PC-3 (cell line): ENCODE measurements around the gene INTS6L. TPM values are rescaled to one million over a fixed set of nuclear protein-coding genes. Genes with fewer than 3 reads are reported as not detected.
A peak's percentile ranks its signal among the peaks of the same experiment; 100 is the strongest.

Source experiments
- ATAC-seq: fragments of 200-7000 bp; cut with Tn5 transposase; 2 replicates; pipeline ENCODE4 v1.9.1; 2020; ENCODE audit warnings: mild to moderate bottlenecking, moderate library complexity
- BruUV-seq: library from RNA; stranded (reverse); fragments of 400-500 nt; replicated peaks from 2 replicates; lab custom pipeline; 2021; lab: Mats Ljungman, UMichigan
- CTCF ChIA-PET: fragments of 300-600 bp; sonication (Branson Sonifier 250); formaldehyde crosslinking; loops from one replicate; lab custom pipeline; 2022; ENCODE audit warnings: antibody characterized with exemption; lab: Charles Lee
- POLR2A ChIA-PET: fragments of 300-600 bp; sonication (Branson Sonifier 250); formaldehyde crosslinking; loops from one replicate; lab custom pipeline; 2022; ENCODE audit warnings: antibody characterized with exemption; ENCODE audit not compliant: unreplicated experiment; lab: Charles Lee
- DNase-seq: peaks from one replicate; pipeline ENCODE4 v3.0.0-alpha.2; 2015
- H2AFZ ChIP-seq: fragments of 300-600 bp; sonication (generic); 2 replicates; pipeline ENCODE4 v1.6.0; 2016; ENCODE audit warnings: antibody characterized with exemption, low read length
- H3F3A ChIP-seq: fragments of 300-600 bp; sonication (generic); one replicate; pipeline ENCODE4 v1.6.0; 2017; ENCODE audit warnings: antibody characterized with exemption, low read length, control low read depth, mild to moderate bottlenecking; ENCODE audit not compliant: unreplicated experiment
- H3K27ac ChIP-seq: fragments of 300-600 bp; sonication (generic); 2 replicates; pipeline ENCODE4 v1.5.1; 2016; ENCODE audit warnings: mild to moderate bottlenecking, low read length
- H3K27me3 ChIP-seq: fragments of 300-600 bp; sonication (generic); 2 replicates; pipeline ENCODE4 v1.6.1; 2016; ENCODE audit warnings: low read length, mixed read lengths
- H3K36me3 ChIP-seq: fragments of 300-600 bp; sonication (generic); 2 replicates; pipeline ENCODE4 v1.6.1; 2016; ENCODE audit warnings: low read depth, mixed run types, low read length, mixed read lengths
- H3K4me1 ChIP-seq: fragments of 300-600 bp; sonication (generic); 2 replicates; pipeline ENCODE4 v1.5.1; 2016; ENCODE audit warnings: low read length; ENCODE audit not compliant: insufficient read depth
- H3K4me2 ChIP-seq: fragments of 300-600 bp; sonication (generic); 2 replicates; pipeline ENCODE4 v1.6.0; 2016; ENCODE audit warnings: low read length
- H3K4me3 ChIP-seq: fragments of 300-600 bp; sonication (generic); 2 replicates; pipeline ENCODE4 v1.5.1; 2016; ENCODE audit warnings: mild to moderate bottlenecking, low read length, mixed read lengths
- H3K79me2 ChIP-seq: fragments of 300-600 bp; sonication (generic); 2 replicates; pipeline ENCODE4 v1.6.1; 2017; ENCODE audit warnings: low read length, mixed read lengths
- H3K9ac ChIP-seq: fragments of 300-600 bp; sonication (generic); 2 replicates; pipeline ENCODE4 v1.6.0; 2016; ENCODE audit warnings: mild to moderate bottlenecking, low read length
- H3K9me2 ChIP-seq: fragments of 300-600 bp; sonication (generic); replicated peaks from 2 replicates; pipeline ENCODE4 v1.6.1; 2016; ENCODE audit warnings: mixed run types, low read length, mixed read lengths
- H3K9me3 ChIP-seq: fragments of 300-600 bp; sonication (generic); 2 replicates; pipeline ENCODE4 v1.6.1; 2016; ENCODE audit warnings: low read length, mixed read lengths
- H4K20me1 ChIP-seq: fragments of 300-600 bp; sonication (generic); 2 replicates; pipeline ENCODE4 v1.6.1; 2016; ENCODE audit warnings: low read length, mixed read lengths
- EZH2 ChIP-seq: fragments of 300-600 bp; sonication (generic); IDR thresholded peaks from one replicate; pipeline ENCODE4 v1.6.1; 2017; ENCODE audit warnings: antibody characterized with exemption, mild to moderate bottlenecking, low read length; ENCODE audit not compliant: unreplicated experiment
- EZH2phosphoT487 ChIP-seq: fragments of 300-600 bp; sonication (generic); IDR thresholded peaks from 2 replicates; pipeline ENCODE4 v1.6.1; 2018; ENCODE audit warnings: mild to moderate bottlenecking, antibody characterized with exemption, low read length, borderline replicate concordance
- intact Hi-C: fragments of 100-400 bp; cut with micrococcal nuclease; formaldehyde crosslinking; loops from 2 replicates; pipeline ENCODE4 v1.9.0; 2023
- total RNA-seq: library from RNA; depleted of rRNA; stranded (reverse); fragments of >200 nt; gene quantifications from 2 replicates; pipeline ENCODE4 v1.2.3, GENCODE V29; 2014
- TF ChIP-seq, protein P1 (sequence below): fragments of 300-600 bp; sonication (generic); conservative IDR thresholded peaks from 2 replicates; pipeline ENCODE4 v1.5.1; 2017; ENCODE audit warnings: antibody characterized with exemption, low read depth, mild to moderate bottlenecking, low read length

The INTS6L gene
- total RNA-seq, 1 experiment from 2014 or later = 4.1 TPM

DNA sequence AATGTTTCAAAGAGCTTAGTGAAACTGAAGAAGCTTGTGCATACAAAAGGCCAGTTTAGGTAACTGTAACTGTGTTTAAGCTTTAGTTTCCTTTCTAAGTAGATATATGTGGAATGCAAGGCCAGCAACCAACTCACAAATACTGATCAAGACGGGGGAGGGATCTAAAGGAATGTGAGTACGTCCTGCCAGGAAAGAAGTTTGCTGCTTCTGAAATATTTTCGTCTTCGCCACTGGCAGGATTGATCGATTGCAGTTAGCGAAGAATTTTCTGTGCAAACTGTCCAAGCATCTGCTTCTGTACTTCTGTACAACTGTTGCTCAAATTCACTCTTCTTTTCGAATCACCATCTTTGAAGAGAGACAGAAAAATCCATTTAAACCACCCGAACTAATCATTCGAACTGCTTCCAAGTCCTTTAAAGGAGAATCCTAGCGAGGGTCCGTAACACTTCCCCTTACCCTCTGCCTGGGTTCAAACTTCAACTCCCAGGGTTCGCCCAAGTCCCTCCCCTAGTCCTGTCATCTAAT, 373 bp upstream of the INTS6L start:
- intact Hi-C loops = loop anchor here (5.0 kb wide), 1 partner anchor 38 kb away; no protein-coding TSS in a partner anchor
- Histone ChIP-seq H3K9ac (no peak overlapping the region), H3F3A (no peaks in the 10 kb centered on the region), H3K36me3 (no peaks in the 10 kb centered on the region), H3K9me2 (no peaks in the 10 kb centered on the region), H2AFZ (peak overlapping the region; percentile 86; the same call in 1 of the 2 replicates), H3K4me1 (peaks cover 8% of the 10 kb centered on the region), H3K27ac (no peak overlapping the region), H3K79me2 (no peaks in the 10 kb centered on the region), H3K27me3 (no peaks in the 10 kb centered on the region), H3K4me3 (peak overlapping the region; percentile 78), H3K4me2 (peak overlapping the region; percentile 95), H4K20me1 (no peaks in the 10 kb centered on the region), H3K9me3 (no peaks in the 10 kb centered on the region)
- no TSS peak for BruUV-seq
- TF ChIP-seq EZH2phosphoT487 (no peak), EZH2 (no peak)
- TF ChIP-seq, protein P1, sequence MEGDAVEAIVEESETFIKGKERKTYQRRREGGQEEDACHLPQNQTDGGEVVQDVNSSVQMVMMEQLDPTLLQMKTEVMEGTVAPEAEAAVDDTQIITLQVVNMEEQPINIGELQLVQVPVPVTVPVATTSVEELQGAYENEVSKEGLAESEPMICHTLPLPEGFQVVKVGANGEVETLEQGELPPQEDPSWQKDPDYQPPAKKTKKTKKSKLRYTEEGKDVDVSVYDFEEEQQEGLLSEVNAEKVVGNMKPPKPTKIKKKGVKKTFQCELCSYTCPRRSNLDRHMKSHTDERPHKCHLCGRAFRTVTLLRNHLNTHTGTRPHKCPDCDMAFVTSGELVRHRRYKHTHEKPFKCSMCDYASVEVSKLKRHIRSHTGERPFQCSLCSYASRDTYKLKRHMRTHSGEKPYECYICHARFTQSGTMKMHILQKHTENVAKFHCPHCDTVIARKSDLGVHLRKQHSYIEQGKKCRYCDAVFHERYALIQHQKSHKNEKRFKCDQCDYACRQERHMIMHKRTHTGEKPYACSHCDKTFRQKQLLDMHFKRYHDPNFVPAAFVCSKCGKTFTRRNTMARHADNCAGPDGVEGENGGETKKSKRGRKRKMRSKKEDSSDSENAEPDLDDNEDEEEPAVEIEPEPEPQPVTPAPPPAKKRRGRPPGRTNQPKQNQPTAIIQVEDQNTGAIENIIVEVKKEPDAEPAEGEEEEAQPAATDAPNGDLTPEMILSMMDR = no peak
- DNase-seq (no peak), ATAC-seq (no peak)
- ChIA-PET CTCF (no interaction called here), POLR2A (no interaction called here)

DNA sequence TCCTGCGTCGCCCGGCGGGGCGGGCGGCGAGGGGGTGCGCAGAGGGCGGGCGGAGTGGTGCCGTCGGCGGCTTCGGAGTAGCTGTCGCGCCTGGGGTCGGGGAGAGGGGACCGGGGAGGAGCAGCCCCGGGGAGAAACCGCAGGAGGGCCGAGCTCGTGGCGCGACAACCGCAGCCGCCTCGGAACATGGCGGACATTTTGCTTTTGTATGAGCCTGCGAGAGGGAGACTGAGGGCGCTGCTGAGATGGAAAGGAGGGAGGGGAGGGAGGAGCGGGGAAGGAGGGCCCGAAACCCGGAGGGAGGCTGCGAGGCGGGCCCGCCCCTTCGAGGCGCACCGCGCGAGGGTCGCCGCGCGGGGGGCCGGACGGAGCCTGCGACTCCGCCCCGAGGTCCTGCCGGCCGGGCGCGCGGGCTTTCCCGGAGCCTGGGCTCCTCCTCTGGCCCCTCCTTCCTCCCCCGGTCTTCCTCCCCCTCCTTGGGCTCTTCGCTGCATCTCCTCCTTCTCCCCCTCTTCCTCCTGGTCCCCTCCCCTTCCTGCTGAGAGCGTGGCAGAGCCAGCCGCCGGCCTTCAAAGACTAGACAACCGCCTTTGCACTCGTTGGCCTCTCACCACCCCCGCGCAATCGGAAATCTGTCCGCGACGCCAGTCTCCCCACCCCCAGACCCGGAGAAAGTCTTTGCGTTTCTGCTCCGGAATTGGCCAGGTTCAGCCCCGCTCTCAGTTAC, 1.1 kb downstream of the INTS6L start:
- H3K27ac ChIP-seq = peak overlapping the region; percentile 27
- H3K4me2 ChIP-seq = peak overlapping the region; percentile 99
- H2AFZ ChIP-seq = peak overlapping the region; percentile 93
- H3K36me3 ChIP-seq = no peaks in the 10 kb centered on the region
- TF ChIP-seq, protein P1 = no peak
- TF ChIP-seq EZH2phosphoT487 (no peak), EZH2 (no peak)
- POLR2A ChIA-PET = no interaction called here
- DNase-seq (peak; percentile 81), ATAC-seq (peak; percentile 83)
- no peaks in the 10 kb centered on the region for H3K9me2 ChIP-seq
- no peaks in the 10 kb centered on the region for H3F3A ChIP-seq
- CTCF ChIA-PET = interaction anchor here (0.6 kb wide), 1 partner anchor 1709 kb away, joined by 3 read pairs; no protein-coding TSS in a partner anchor
- intact Hi-C loops = loop anchor here (5.0 kb wide), 1 partner anchor 39 kb away; no protein-coding TSS in a partner anchor
- no peaks in the 10 kb centered on the region for H3K27me3 ChIP-seq
- peak overlapping the region; percentile 84 for H3K4me3 ChIP-seq
- no TSS peak for BruUV-seq
- no peaks in the 10 kb centered on the region for H3K9me3 ChIP-seq
- H3K4me1 ChIP-seq = peaks cover 8% of the 10 kb centered on the region
- peak overlapping the region; percentile 76 for H3K9ac ChIP-seq
- H3K79me2 ChIP-seq = no peaks in the 10 kb centered on the region
- no peaks in the 10 kb centered on the region for H4K20me1 ChIP-seq
